ENCODE measurements around the gene BCL2L11. TPM values are rescaled to one million over a fixed set of nuclear protein-coding genes. Genes with fewer than 3 reads are reported as not detected.

BCL2L11 gene
- total and polyA plus RNA-seq, 9 of the 15 experiments (the other 6 are each of a cell fraction or from before 2014, with no cell fraction given), result 2.2 to 18.8 (median 5.0) TPM

GRCh38 chr2:111120253-111121027 is at the start of gene BCL2L11 (continued):
- no peak for TF ChIP-seq NFE2L1 (tag; IDR thresholded peaks at IDR 0.05; ENCODE audit: borderline replicate concordance, low read depth)
- TF ChIP-seq ETV5 (CRISPR knock-in tag; IDR thresholded peaks at IDR 0.05; ENCODE audit: low read depth), result no peak
- TF ChIP-seq SMARCC2 (IDR thresholded peaks at IDR 0.05; ENCODE audit: low read depth), result no peak; the same call in 1 of the 2 replicates
- no peak for TF ChIP-seq ATF2 (CRISPR knock-in tag; IDR thresholded peaks at IDR 0.05)
- TF ChIP-seq ZNF699 (CRISPR knock-in tag; IDR thresholded peaks at IDR 0.05; ENCODE audit: insufficient replicate concordance), result no peak
- TF ChIP-seq E2F4 (CRISPR knock-in tag; IDR thresholded peaks at IDR 0.05; ENCODE audit: low read depth), result no peak
- no peak for TF ChIP-seq NFYB (IDR thresholded peaks at IDR 0.05; ENCODE audit: extremely low read depth, insufficient read length)
- TF ChIP-seq THRA (IDR thresholded peaks at IDR 0.05), result no peak
- no peak for TF ChIP-seq CEBPZ (IDR thresholded peaks at IDR 0.05; ENCODE audit: borderline replicate concordance, low read depth, low read length)
- no peak for TF ChIP-seq ETV1 (tag; conservative IDR thresholded peaks at IDR 0.05; ENCODE audit: low read depth)
- TF ChIP-seq MBD2 (IDR thresholded peaks at IDR 0.05; ENCODE audit: borderline replicate concordance, low read depth), result no peak
- peak; percentile 82; the same call in 1 of the 2 replicates for TF ChIP-seq ILF3 (IDR thresholded peaks at IDR 0.05; ENCODE audit: borderline replicate concordance)
- peak; percentile 85 for TF ChIP-seq RB1 (IDR thresholded peaks at IDR 0.05; ENCODE audit: low read depth)
- no peak for TF ChIP-seq ZNF133 (CRISPR knock-in tag; IDR thresholded peaks at IDR 0.05)
- no peak for TF ChIP-seq ADNP (tag; IDR thresholded peaks at IDR 0.05)
- no peak for TF ChIP-seq TSHZ1 (CRISPR knock-in tag; IDR thresholded peaks at IDR 0.05)
